GM10248 (cell line): ENCODE measurements around the gene EML3.

Experiments used
- CTCF ChIA-PET: fragments of 300-600 bp; sonication (Branson Sonifier 250); formaldehyde crosslinking; extraction: SDS; loops from one replicate; lab custom pipeline; 2021; ENCODE audit warnings: antibody characterized with exemption; lab: Yijun Ruan, JAX
- POLR2A ChIA-PET: fragments of 350-650 bp; sonication (Branson Sonifier 250); formaldehyde crosslinking; extraction: SDS; loops from one replicate; lab custom pipeline; 2020; ENCODE audit warnings: antibody characterized with exemption; lab: Yijun Ruan, JAX
- DNase-seq: peaks from one replicate; pipeline ENCODE4 v3.0.0; 2012; ENCODE audit errors: extremely low spot score
- TF ChIP-seq, protein P1 (sequence below): IDR thresholded peaks from 2 replicates; pipeline ENCODE4 v1.5.1; 2012; ENCODE audit warnings: mild to moderate bottlenecking, low read depth; ENCODE audit errors: extremely low read depth, missing control alignments, control extremely low read depth

Gene EML3

DNA sequence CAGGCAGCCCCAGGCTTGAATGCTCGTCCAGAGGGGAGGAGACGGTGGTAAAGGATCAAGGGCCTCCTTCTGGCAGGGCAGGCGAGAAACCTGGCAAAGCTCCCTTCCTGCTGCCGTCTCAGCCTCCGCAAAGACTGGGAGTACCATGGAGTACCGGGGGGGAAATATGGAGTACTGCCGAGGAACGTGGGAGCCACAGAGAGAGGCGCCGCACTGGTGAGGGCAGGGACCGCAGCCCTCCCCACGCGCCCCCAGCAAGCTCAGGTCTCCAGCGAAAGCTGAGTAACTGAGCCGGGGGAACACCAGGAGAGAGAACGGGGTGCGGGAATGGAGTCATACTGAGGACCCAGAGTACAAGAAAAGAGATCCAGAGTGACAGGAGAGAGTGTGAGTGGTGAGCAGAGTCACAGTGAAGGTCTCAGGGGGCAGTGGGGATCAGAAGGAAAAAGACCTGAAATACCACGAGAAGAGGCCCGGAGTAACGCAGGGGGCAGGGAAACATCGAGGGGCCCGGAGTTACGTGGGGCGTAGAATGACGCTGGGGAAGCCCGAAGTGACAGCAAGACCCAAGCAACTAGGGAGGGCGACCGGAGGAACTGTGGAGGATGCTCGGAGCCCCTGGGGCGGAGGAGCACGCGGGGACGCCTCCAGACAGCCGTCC lies 740 bp downstream of the EML3 start:
- peak; percentile 66 for DNase-seq
- CTCF ChIA-PET: interaction anchor here (0.7 to 5.3 kb wide), 27 partner anchors 8 to 178 kb away, joined by 3 to 50 read pairs (median 4); partner anchors contain the start of genes B3GAT3, BSCL2, C11orf98 and CSKMT
- TF ChIP-seq, protein P1, sequence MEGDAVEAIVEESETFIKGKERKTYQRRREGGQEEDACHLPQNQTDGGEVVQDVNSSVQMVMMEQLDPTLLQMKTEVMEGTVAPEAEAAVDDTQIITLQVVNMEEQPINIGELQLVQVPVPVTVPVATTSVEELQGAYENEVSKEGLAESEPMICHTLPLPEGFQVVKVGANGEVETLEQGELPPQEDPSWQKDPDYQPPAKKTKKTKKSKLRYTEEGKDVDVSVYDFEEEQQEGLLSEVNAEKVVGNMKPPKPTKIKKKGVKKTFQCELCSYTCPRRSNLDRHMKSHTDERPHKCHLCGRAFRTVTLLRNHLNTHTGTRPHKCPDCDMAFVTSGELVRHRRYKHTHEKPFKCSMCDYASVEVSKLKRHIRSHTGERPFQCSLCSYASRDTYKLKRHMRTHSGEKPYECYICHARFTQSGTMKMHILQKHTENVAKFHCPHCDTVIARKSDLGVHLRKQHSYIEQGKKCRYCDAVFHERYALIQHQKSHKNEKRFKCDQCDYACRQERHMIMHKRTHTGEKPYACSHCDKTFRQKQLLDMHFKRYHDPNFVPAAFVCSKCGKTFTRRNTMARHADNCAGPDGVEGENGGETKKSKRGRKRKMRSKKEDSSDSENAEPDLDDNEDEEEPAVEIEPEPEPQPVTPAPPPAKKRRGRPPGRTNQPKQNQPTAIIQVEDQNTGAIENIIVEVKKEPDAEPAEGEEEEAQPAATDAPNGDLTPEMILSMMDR: no peak
- POLR2A ChIA-PET: interaction anchor here (1.1 to 2.3 kb wide), 4 partner anchors 10 to 57 kb away, joined by 3 to 9 read pairs (median 8); partner anchors contain the start of genes C11orf98, CSKMT, MTA2 and TUT1

DNA sequence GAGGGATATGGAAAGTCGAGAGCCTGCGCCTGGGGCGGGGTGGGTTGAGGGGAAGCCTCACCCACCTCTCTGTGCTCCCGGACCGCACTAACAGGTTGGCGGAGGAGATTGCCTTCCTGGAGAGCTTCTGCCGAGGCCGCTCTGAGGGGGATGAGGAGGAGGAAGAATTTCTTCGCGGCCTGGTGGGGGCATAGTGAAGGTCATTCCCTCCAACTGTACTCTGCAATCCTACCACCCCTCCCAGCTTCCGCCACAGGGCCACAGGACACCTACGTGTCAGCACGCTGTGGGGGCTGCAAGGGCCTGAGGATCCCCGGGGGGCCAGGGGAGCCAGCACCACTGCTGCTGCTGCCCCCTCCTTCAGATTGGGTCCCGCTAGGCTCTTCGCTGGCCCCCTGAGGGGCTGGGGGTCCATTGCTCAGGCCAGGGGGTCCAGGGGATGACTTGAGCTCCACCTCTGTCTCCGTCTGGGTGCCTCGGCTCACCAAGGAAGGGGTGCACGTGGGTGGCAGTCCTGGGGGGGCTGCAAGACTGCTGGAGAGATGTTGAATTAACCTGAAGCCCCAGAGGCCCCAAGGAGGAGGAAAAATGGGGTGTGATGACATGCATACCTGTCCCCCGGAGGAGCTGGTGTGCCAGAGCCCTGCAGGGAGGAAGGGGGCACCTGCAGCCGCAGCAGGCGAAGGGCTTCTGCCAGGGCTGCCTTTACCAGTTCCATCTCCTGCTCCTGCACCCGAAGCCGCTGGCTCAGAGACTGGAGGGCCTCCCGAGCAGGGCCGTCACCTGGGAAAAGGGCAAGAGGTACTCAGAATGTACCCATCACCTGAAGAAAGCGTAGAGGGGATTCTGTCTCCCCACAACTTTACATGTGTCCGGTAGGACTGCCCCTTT lies 1.5 kb downstream of the EML3 start:
- ChIA-PET POLR2A (interaction anchor here (1.1 to 2.3 kb wide), 4 partner anchors 9 to 56 kb away, joined by 3 to 9 read pairs (median 8); partner anchors contain the start of genes C11orf98, CSKMT, MTA2 and TUT1), CTCF (interaction anchor here (0.7 to 5.3 kb wide), 24 partner anchors 9 to 179 kb away, joined by 3 to 50 read pairs (median 4); partner anchors contain the start of genes B3GAT3, BSCL2, C11orf98 and CSKMT)
- DNase-seq: no peak
- TF ChIP-seq, protein P1: no peak

DNA sequence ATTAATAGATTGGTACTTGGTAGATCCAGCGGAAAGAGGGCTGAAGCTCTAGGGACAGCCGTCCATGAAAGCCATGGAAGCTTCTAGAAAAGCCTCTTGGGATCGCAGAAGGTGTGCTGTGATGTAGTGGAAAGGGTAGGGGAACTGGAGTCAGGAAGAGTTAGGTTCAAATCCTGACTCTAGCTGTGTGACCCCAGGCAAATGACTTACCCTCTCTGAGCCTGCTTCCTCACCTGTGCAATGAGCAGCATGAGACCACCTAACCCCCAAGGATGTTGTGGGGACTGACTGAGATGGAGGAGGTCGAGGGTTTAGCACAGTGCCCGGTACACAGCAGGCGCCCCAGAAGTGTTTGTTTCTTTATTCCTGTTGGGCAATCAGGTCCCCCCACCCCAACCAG lies 2.2 kb downstream of the EML3 start:
- CTCF ChIA-PET: interaction anchor here (1.4 to 5.3 kb wide), 7 partner anchors 11 to 83 kb away, joined by 3 to 50 read pairs (median 6); partner anchors contain the start of genes B3GAT3 and TUT1
- TF ChIP-seq, protein P1: no peak
- DNase-seq: no peak
- POLR2A ChIA-PET: interaction anchor here (1.1 to 2.3 kb wide), 2 partner anchors 9 to 55 kb away, joined by 3 to 9 read pairs; partner anchors contain the start of gene MTA2

DNA sequence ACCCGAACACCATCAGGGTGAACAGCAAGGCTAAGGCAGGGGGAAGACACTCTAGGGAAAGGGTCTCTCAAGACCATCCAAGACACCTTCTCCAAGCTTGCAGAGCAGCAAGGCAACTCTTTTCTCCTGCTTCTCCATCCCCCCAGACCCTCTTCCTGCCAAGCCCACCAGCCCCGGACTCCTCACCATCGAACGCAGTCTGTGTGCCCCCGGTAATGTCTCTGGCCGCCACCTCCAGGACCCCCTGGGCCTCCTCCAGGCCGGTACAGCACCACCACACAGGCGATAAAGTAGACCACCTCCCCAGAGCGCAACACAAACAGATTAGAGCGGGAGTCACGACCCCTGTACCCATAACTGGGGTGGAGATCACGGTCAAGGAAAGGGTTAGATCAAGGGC lies 3.8 kb downstream of the EML3 start:
- ChIA-PET CTCF (interaction anchor here (1.2 to 5.3 kb wide), 2 partner anchors 16 to 56 kb away, joined by 3 to 50 read pairs; partner anchors contain the start of genes C11orf98, CSKMT and TUT1), POLR2A (interaction anchor here (1.4 kb wide), 1 partner anchor 56 kb away, joined by 6 read pairs; the partner anchor contains the start of genes C11orf98 and CSKMT)
- TF ChIP-seq, protein P1: no peak
- DNase-seq: no peak

DNA sequence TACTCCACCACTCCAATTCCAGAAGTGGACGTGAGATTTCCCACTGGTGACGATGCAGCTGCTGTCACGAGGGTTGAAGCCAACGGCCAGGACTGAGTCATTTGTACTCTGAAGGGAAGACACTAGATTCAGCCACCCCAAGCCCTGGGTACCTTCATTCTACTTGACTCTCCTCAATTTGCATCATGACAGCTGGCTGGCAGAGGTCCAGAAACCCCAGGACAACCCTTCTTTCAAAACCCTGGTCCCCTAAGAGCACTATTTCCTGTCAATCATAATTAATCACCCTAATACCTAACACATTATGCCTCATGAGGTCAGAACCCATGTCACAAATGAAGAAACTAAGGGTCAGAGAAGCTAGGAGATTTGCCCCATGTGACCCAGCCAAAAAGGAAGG lies 4.9 kb downstream of the EML3 start:
- ChIA-PET CTCF (interaction anchor here (1.0 to 5.3 kb wide), 2 partner anchors 15 to 179 kb away, joined by 3 to 50 read pairs; partner anchors contain the start of genes TMEM179B and TUT1), POLR2A (interaction anchor here (0.5 to 1.4 kb wide), 4 partner anchors 16 to 250 kb away, joined by 3 to 8 read pairs (median 4); partner anchors contain the start of genes C11orf98, CSKMT and TUT1)
- no peak for DNase-seq
- TF ChIP-seq, protein P1: no peak
